ENCODE data around the gene MMP23B.
"Not testable (repeated sequence)": the region's sequence is repeated elsewhere in the genome, so short reads cannot be mapped to it uniquely, and the experiment has no call there.

The MMP23B gene

DNA sequence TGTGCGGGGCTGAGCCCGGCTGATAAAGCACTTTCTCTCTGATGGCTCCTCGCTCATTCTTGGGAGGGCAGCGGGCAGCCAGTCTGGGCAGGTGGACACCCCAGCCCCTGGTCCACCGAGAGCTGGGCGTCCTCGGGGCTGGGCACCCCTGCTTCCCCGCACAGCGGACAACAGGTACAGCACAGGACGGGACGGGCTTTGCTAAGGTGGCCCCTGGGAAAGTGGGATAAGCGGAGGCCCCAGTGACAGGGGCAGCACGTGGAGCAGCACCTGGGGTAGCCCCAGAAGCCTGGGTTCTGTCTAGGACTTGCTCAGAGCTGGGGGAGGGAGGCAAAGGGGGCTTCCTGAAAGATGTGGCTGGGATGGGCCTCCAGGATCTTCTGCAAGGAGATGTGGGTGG is 2.6 kb downstream of the MMP23B start:
- not testable (repeated sequence) for DNase-seq

- not testable (repeated sequence) for DNase-seq
These were observed 4.9 kb downstream of the MMP23B start for GRCh38 chr1:1636621-1637478.

- DNase-seq = not testable (repeated sequence)
These were observed 5.5 kb downstream of the MMP23B start for GRCh38 chr1:1637479-1637875.

- DNase-seq = not testable (repeated sequence)
These were observed 6.6 kb downstream of the MMP23B start for GRCh38 chr1:1638528-1638927.

DNA sequence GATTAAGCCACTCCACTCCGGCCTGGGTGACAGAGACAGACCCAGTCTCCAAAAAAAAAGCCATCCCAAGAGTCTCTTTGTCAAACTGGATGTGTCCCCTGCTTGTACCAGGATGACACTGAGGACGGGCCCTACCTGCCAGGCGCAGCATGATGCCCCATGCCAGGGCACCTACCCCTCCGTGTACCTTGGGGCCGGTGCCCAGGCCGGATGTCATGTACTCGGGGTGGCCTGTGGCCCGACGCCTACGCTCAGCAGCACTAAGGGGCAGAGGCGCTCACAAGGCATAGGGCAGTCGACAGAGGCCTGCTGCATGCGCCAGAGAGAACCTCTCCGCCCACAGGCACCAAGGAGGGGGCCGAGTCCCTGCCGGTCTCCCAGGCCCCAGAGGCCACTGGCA is 7.4 kb downstream of the MMP23B start:
- DNase-seq = not testable (repeated sequence)

GRCh38 chr1:1640081-1640480 is 8.1 kb downstream of the MMP23B start:
- DNase-seq = not testable (repeated sequence)

- not testable (repeated sequence) for DNase-seq
These were observed 8.9 kb downstream of the MMP23B start for GRCh38 chr1:1640711-1641461.

- DNase-seq = not testable (repeated sequence)
These were observed 14.4 kb downstream of the MMP23B start for GRCh38 chr1:1646326-1646725.

- not testable (repeated sequence) for DNase-seq
These were observed 15.7 kb downstream of the MMP23B start for GRCh38 chr1:1647567-1648241.

DNA sequence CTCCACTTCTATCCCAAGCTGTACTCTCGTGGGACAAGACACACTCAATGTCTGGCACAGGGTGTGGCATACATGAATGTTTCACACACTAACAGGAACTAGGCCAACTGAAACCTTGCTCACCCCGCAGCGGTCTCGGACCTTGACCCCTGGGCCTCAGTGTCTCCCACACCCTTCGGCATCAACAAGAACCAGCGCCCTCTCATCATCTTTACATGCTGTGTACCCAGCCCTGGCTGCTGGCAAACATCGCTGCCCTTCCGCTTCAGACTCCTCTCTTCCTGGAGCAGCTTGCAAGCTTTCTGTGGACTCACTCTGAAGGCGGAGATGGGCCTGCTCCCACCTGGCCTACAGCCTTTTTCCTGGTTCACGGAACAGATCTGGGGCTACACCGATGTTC is 16.3 kb downstream of the MMP23B start:
- not testable (repeated sequence) for DNase-seq

GRCh38 chr1:1658583-1659549 is 26.9 kb downstream of the MMP23B start, which contains the start of gene CDK11B:
TSS of gene CDK11B (minus strand) at chr1:1659004. CDS start at chr1:1657485, 1,519 bp downstream.
- peak; percentile 82 for DNase-seq

- not testable (repeated sequence) for DNase-seq
These were observed 30.4 kb downstream of the MMP23B start for GRCh38 chr1:1662392-1662791.

- DNase-seq = not testable (repeated sequence)
These were observed 31.0 kb downstream of the MMP23B start for GRCh38 chr1:1662830-1663560.

- DNase-seq = not testable (repeated sequence)
These were observed 32.3 kb downstream of the MMP23B start for GRCh38 chr1:1664318-1664717.

DNA sequence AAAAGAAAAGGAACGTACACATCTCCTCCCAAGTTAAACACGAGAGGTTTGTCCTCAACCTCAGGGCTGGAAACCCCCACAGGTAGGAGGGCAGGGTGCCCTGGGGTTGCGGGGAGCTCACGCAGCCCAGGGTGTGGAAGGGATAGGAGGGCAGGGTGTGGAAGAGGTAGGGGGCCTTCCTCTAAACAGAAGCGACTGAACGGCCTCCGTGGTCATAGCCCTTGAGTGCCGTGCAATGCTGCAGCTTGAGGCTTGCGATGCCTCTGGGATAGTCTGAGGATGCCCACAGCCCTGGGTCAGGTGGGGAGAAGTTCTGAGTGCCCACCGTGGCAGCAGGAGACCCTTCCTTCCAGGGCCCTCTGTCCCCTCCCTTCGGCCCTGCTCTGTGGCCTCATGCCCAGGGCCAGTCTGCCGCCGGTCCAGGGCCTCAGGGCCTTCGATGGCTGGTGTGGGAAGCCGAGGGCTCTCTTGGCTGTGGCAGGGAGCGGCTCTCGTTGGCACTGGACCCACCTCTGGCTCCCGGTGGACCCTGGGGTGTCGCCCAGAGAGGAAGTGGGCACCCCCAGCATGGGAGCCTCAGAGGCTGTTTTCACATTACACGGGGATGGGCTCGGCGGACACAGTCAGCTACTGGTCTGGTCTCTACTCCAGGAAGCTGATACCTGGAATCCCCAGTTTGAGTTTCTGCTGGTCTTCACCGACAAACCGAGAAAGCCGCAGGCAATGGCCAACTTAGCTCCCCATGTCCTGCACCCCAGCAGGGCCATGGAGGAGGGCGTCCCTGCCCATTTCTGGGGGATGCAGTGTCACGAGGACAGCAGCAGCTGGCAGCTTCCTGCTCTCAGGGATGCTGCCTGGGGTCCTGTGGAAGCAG is 33.2 kb downstream of the MMP23B start:
- no peak for DNase-seq

GRCh38 chr1:1665815-1666251 is 33.9 kb downstream of the MMP23B start:
- DNase-seq = no peak

GRCh38 chr1:1666526-1666925 is 34.6 kb downstream of the MMP23B start:
- DNase-seq = no peak

- no peak for DNase-seq
These were observed 37.8 kb downstream of the MMP23B start for GRCh38 chr1:1669468-1670440.

DNA sequence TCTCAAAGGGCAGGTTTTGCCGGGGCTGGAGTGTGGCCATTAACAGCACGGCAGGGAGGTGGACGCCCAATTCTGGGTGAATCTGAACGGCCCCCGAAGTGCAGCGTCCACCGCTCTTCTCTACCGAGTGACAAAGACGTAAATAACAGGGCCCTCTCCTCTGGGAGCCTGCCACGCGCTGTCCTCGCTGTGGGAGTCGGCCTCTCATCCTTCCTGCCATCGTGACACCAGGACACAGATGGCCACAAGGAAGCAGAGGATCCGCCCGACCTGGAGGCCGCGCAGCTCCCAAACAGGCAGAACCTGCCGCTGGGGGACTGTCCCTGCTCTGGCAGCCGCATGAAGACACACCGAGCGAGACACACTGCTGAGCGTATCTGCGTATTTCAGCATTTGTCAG is 38.9 kb downstream of the MMP23B start:
- DNase-seq = no peak
